Measurements from ENCODE around the gene CRYBG3. TPM values are rescaled to one million over a fixed set of nuclear protein-coding genes. Genes with fewer than 3 reads are reported as not detected.

Gene CRYBG3
- polyA plus RNA-seq, 1 donor (not counting 4 experiments of a cell fraction or from before 2014, with no cell fraction given): 6.9 TPM

DNA sequence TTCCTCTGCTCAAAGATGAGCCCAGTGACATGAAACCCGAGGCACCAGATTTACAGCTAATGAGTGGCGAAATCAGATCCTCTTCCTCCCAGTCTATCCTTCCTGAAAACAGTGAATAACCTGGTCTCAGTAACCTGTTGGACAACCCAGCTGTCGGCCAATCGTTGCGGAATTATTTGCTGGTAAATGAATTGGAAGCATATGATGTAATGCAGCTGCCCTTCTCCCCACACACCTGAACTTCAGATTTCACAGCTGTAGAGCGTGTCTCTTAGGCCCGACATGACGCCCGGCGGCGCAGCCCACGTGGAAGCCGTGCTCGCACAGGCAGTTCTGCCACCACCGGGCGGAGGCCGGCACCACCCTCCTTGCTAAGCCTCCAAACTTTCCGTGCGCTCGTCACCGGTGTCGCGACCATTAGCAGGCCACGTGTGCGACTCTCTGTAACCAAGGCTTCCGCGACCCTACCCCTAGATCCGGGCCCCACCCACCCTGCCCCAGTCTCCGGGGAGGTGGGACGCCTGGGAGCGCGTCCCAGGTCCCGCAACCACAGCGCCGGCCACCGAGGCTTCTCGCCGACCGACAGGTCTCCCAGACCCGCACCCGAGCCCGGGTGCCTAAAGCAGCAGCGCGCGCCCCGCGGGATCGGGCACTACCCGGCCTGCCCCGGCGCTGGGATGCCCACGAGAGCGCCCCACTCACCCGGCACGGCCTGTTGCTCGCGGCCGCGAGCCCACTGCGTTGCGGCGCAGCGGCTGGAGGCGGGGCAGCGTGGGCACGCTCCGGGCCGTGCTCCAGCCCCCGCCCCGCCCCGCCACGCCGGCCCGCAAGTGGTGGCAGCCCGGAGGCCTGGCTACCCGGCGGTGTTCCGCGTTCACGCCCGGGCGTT, 150.1 kb downstream of the CRYBG3 start, which contains the start of gene RIOX2:
Gene RIOX2 (minus strand): TSS at position 753 of the 889 bp plus-strand sequence. CDS start 4,838 bp downstream, outside the sequence.
- H2AFZ ChIP-seq (ENCODE audit: control insufficient read depth, low read length): peak within 1 kb of the TSS; percentile 86
- no peaks in the 10 kb centered on the region for H3K27me3 ChIP-seq (ENCODE audit: control insufficient read depth, extremely low read depth, insufficient read depth, low read length)
- peak within 1 kb of the TSS; percentile 66 to 85 (median 74) for H3K4me3 ChIP-seq (ENCODE audit: control insufficient read depth in 2 of 3, extremely low read depth in 1 of 3, insufficient read depth in 2 of 3, low read depth in 1 of 3, low read length in 3 of 3)
- dilution Hi-C loops (cut with MboI; ENCODE audit: extremely low pct_ligation_motif_present, low sequenced_read_pairs): no loop called here
- DNase-seq (ENCODE audit: low read depth, low spot score): no peak
- H3K79me2 ChIP-seq (ENCODE audit: control insufficient read depth, insufficient read depth, low read length): peaks cover 48% of the 10 kb centered on the region
- no peaks in the 10 kb centered on the region for H3K9me3 ChIP-seq (ENCODE audit: control insufficient read depth, low read depth, low read length)
- peak within 1 kb of the TSS; percentile 84 for H3K9ac ChIP-seq (ENCODE audit: control insufficient read depth, extremely low read depth, insufficient read depth, low read length)
- no peaks in the 10 kb centered on the region for H4K20me1 ChIP-seq (ENCODE audit: control insufficient read depth, extremely low read depth, insufficient read depth, low read length)
- H3K36me3 ChIP-seq (ENCODE audit: control insufficient read depth in 2 of 2, extremely low read depth in 1 of 2, insufficient read depth in 2 of 2, low read length in 2 of 2): peaks cover 3 to 8% of the 10 kb centered on the region in 2 experiments
- H3K4me1 ChIP-seq (ENCODE audit: control insufficient read depth, extremely low read depth, insufficient read depth, low read length): peaks cover 15% of the 10 kb centered on the region
- H3K27ac ChIP-seq (ENCODE audit: control insufficient read depth, insufficient read depth, low read length): peak within 1 kb of the TSS; percentile 79
- no peak for TF ChIP-seq EZH2 (IDR thresholded peaks at IDR 0.05; ENCODE audit: low read length)
- TF ChIP-seq, protein P1, sequence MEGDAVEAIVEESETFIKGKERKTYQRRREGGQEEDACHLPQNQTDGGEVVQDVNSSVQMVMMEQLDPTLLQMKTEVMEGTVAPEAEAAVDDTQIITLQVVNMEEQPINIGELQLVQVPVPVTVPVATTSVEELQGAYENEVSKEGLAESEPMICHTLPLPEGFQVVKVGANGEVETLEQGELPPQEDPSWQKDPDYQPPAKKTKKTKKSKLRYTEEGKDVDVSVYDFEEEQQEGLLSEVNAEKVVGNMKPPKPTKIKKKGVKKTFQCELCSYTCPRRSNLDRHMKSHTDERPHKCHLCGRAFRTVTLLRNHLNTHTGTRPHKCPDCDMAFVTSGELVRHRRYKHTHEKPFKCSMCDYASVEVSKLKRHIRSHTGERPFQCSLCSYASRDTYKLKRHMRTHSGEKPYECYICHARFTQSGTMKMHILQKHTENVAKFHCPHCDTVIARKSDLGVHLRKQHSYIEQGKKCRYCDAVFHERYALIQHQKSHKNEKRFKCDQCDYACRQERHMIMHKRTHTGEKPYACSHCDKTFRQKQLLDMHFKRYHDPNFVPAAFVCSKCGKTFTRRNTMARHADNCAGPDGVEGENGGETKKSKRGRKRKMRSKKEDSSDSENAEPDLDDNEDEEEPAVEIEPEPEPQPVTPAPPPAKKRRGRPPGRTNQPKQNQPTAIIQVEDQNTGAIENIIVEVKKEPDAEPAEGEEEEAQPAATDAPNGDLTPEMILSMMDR (optimal IDR thresholded peaks at IDR 0.05 in 1 of 3, IDR thresholded peaks at IDR 0.05 in 1 of 3, conservative IDR thresholded peaks at IDR 0.05 in 1 of 3; ENCODE audit: extremely low read depth in 1 of 3, insufficient read depth in 2 of 3, low read length in 3 of 3): peak in 2 of 3 experiments; percentile 30 to 33
- peak; percentile 48 for FAIRE-seq
- H3K4me2 ChIP-seq (ENCODE audit: control insufficient read depth, extremely low read depth, insufficient read depth, low read depth, low read length): peak within 1 kb of the TSS; percentile 94
- H3K9me1 ChIP-seq (ENCODE audit: control insufficient read depth, extremely low read depth, insufficient read depth, low read length): no peaks in the 10 kb centered on the region

DNA sequence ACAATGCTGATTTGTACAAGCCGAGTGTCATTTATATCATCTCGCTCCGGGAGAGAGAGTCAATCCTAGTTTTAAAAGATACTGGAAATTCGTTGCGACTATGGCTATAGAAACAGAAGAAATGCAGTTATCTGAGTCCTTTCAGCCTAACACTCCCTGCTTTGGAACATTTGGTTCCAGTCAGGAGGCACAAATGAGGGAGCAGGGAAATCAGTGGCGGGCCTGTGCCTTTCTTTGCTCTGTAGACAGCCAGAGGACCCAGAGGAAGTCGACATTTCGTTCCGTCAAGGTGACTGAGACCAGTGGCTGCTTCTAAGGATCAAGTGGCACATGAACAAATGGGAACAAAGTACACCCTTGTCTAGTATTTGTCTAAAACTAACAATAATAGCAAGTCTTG, 151.2 kb downstream of the CRYBG3 start:
- Histone ChIP-seq H3K27ac (ENCODE audit: control insufficient read depth, insufficient read depth, low read length) (no peak overlapping the region), H4K20me1 (ENCODE audit: control insufficient read depth, extremely low read depth, insufficient read depth, low read length) (no peaks in the 10 kb centered on the region), H2AFZ (ENCODE audit: control insufficient read depth, low read length) (peak overlapping the region; percentile 39), H3K4me2 (ENCODE audit: control insufficient read depth, extremely low read depth, insufficient read depth, low read depth, low read length) (peak overlapping the region; percentile 50), H3K9me3 (ENCODE audit: control insufficient read depth, low read depth, low read length) (no peaks in the 10 kb centered on the region), H3K4me1 (ENCODE audit: control insufficient read depth, extremely low read depth, insufficient read depth, low read length) (peaks cover 15% of the 10 kb centered on the region), H3K9me1 (ENCODE audit: control insufficient read depth, extremely low read depth, insufficient read depth, low read length) (no peaks in the 10 kb centered on the region), H3K9ac (ENCODE audit: control insufficient read depth, extremely low read depth, insufficient read depth, low read length) (no peak overlapping the region), H3K4me3 (ENCODE audit: control insufficient read depth in 2 of 3, extremely low read depth in 1 of 3, insufficient read depth in 2 of 3, low read depth in 1 of 3, low read length in 3 of 3) (no peak overlapping the region), H3K79me2 (ENCODE audit: control insufficient read depth, insufficient read depth, low read length) (peaks cover 37% of the 10 kb centered on the region), H3K36me3 (ENCODE audit: control insufficient read depth in 2 of 2, extremely low read depth in 1 of 2, insufficient read depth in 2 of 2, low read length in 2 of 2) (no peaks in the 10 kb centered on the region), H3K27me3 (ENCODE audit: control insufficient read depth, extremely low read depth, insufficient read depth, low read length) (no peaks in the 10 kb centered on the region)
- DNase-seq (ENCODE audit: low read depth, low spot score): no peak
- dilution Hi-C loops (cut with MboI; ENCODE audit: extremely low pct_ligation_motif_present, low sequenced_read_pairs): no loop called here
- no peak for TF ChIP-seq EZH2 (IDR thresholded peaks at IDR 0.05; ENCODE audit: low read length)
- TF ChIP-seq, protein P1 (optimal IDR thresholded peaks at IDR 0.05 in 1 of 3, IDR thresholded peaks at IDR 0.05 in 1 of 3, conservative IDR thresholded peaks at IDR 0.05 in 1 of 3; ENCODE audit: extremely low read depth in 1 of 3, insufficient read depth in 2 of 3, low read length in 3 of 3): no peak
- FAIRE-seq: no peak
